Fibroblast of skin of scalp (primary cell): ENCODE data around the gene ADPRS.

Source experiments
- DNase-seq: peaks from one replicate; pipeline ENCODE4 v3.0.0-alpha.2; 2013

The ADPRS gene

GRCh38 chr1:36087233-36088123 is 1.2 kb upstream of the ADPRS start:
- no peak for DNase-seq

DNA sequence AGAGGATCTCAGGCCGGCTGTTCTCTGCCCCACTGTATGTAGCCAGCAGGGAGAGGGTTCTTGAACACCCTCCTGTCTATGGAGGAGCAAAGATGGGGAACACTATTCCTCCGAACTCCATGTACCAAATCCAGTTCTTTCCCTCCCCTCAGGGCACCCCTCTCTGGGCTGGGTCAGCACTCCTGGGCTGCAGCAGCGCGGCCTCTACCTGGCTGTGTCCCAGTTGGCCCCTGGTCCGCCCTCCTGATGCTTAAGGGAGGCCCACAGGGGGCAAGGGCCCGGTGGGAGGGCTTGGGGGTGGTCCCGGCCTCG is 471 bp upstream of the ADPRS start:
- no peak for DNase-seq

DNA sequence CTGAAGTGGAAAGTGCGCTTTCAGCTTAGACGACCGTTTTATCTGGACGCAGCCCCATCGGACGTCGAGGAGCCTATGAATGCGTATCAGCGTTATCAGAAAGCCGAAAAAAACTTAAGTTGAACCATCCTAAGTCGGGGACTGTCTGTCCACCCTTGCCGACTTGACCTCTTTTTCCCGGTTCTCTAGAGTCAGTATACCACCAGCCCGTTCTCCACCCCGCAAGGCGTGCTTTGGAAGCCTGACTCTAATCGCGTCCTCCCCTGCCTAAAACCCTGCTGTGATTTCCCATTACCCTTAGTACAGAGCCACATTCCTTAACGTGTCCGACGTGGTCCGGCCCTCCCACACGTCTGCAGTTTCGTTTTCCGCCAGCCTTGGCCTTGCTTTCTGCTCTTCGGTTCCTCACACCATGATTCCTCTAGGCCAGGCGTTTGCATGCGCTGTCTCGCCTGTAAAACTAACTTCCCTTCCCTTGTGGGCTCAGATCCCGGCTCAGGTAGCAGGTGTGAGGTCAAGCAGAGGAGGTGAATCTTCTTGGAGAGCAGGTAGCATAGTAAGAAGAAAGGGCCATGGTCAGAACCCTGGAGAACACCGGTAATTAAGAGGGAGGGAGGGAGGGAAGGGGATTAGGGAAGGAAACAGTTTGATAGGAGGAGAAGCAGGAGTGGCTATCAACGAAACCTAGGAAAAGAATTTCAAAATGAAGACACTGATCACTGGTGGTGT is 865 bp downstream of the ADPRS start:
- peak; percentile 59 for DNase-seq

- DNase-seq, result no peak
Measured at GRCh38 chr1:36091141-36091540, 2.4 kb downstream of the ADPRS start.

DNA sequence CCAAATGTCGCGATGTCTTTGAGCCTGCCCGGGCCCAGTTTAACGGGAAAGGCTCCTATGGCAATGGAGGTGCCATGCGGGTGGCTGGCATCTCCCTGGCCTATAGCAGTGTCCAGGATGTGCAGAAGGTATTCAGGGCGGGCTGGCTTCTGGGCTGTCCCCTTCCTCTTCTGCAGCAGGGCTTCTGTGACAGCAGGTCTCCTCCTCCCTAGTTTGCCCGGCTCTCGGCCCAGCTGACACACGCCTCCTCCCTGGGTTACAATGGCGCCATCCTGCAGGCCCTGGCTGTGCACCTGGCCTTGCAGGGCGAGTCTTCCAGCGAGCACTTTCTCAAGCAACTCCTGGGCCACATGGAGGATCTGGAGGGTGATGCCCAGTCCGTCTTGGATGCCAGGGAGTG is 3.0 kb downstream of the ADPRS start:
- no peak for DNase-seq

- DNase-seq, result no peak
Measured at GRCh38 chr1:36092166-36092797, 3.6 kb downstream of the ADPRS start.

DNA sequence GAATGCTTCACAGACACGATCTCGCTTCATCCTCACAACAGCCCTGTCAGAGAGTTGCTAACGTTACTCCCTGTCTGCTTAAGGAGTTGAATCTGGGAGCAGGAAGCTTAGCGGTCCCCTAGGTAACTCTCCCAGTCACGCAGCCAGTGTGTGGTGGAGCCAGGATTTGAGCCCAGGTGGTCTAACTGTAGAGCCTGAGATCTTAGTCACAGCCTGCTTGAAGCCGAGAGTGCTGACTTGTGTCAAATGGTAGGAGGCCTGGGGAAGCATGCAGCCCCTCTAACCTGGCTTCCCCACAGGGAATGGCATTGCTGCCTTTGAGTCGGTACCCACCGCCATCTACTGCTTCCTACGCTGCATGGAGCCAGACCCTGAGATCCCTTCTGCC is 4.1 kb downstream of the ADPRS start:
- no peak for DNase-seq

GRCh38 chr1:36093226-36093625 is 4.5 kb downstream of the ADPRS start:
- no peak for DNase-seq

GRCh38 chr1:36093929-36094328 is 5.2 kb downstream of the ADPRS start:
- DNase-seq, result no peak

GRCh38 chr1:36094621-36095061 is 5.9 kb downstream of the ADPRS start:
- DNase-seq, result no peak

DNA sequence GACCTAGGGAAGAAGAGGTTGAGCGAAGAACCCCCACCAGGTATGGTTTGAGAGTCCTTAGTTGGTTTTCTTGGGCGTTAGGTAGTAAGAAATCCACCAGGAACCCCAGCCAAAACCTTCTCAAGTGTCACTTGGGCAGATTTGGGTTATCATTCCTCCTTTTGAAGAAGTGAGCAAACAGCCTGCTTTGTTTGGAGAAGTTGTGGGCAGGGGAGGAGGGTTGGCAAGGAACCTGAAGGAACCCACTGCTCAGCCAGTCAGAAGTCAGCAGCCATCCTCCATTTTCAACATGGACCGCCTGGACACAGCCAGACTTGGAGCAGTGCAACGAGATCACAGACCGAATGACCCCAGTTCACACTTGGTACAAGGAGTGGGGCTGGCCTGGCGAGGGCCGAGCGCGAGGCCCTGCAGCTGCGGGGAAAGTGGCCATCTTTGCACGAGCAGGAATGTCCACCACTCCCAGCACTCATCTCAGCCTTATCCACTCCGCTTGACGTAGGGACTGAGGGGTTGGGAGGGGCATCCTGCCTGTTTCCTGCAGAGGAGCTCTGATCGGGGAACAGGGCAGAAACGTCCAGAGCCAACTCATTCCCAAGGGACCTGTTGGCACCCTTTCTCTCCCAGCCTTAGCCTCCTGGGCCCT is 7.2 kb downstream of the ADPRS start:
- DNase-seq, result no peak

- DNase-seq, result peak; percentile 40
Measured at GRCh38 chr1:36096500-36097432, 8.1 kb downstream of the ADPRS start.

- no peak for DNase-seq
Measured at GRCh38 chr1:36097693-36098585, 9.2 kb downstream of the ADPRS start.

- no peak for DNase-seq
Measured at GRCh38 chr1:36098650-36099365, 10.1 kb downstream of the ADPRS start.

DNA sequence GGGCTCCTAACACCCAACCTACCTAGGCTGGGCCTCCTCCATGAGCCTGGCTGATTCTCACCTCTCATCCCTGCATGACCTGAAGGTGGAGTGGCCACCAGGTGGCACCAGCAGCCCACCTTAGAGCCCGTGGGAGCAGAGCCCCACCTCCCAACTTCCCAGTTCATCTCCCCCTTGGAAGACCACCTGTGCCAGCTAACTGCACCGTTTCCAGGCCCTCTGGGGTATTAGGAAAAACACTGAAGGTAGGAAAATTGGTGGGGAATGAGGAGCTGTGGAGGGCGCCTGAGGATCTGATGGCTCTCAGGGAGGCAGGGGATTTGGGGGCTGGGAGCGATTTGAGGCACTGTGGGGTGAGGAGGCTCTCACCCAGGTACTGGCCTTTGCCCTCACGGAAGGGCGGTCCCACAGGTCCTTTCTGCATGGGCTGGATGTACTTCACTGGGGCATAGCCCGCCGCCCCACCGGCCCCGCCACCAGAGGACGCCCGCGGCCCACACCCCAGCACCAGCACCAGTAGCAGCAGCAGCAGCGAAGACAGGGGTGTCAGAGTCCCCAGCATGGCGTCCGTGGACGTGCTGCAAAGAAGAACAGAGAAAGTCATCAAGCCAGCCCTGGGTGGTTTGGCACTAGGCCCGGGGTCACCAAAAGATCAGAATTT is 11.1 kb downstream of the ADPRS start:
- DNase-seq, result peak; percentile 77

DNA sequence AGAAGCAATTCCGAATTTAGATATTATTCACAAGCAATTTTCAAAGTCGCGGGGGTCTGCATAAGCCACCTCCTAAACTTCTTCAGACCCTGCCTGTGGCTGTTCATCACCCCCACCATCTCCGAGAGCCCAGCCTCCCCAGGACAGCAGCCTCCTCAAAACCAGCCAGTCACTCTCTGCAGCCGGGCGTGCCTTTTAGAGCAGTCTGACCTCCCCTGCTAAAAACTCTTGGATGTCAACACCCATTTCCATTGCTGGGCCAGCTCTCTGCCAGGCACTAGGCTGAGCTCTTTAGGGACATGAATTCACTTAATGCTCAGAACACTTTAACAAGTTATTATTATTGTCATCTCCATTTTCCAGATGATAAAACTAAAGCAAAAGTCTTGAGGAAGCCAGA is 11.7 kb downstream of the ADPRS start:
- DNase-seq, result no peak

DNA sequence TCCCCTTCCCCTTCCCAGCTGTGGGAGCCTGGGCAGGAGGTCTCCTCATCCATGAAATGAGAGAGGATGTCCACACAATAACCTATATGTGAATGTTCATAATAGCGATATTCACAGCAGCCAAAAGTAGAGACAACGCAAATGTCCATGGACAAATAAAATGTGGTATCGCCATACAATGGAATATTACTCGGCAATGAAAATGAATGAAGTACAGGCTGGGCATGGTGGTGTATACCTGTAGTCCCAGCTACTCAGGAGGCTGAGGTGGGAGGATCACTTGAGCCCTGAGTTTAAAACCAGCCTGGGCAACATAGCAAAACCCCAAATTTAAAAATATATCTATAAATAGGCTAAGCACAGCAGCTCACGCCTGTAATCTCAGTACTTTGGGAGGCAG is 12.9 kb downstream of the ADPRS start:
- DNase-seq, result no peak

- DNase-seq, result no peak
Measured at GRCh38 chr1:36106269-36106668, 17.6 kb downstream of the ADPRS start.

GRCh38 chr1:36107394-36107793 is 18.7 kb downstream of the ADPRS start:
- no peak for DNase-seq

DNA sequence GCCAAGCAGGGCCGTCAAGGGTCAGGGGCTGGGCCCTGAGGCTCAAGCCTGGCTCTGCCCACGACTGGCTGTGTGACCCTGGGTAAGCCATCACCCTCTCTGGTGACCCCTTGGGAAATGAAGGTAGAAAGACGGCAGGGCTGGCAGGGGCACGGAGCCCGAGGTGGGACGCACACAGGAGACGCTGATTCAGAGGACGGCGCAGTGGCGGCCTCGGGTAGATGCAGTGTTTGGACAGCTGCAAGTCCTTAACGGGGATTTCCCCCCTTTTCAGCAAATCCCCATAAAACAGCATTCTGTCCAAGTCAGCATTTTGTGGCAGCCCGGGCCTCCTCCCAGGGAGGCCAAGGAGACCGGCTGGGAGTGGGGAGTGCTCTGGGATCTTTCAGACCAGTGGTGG is 19.6 kb downstream of the ADPRS start:
- DNase-seq, result peak; percentile 88
